Femur (tissue), 1 donor: ENCODE results near the gene CLBA1.

ENCODE experiments used
- DNase-seq: peaks from one replicate; pipeline ENCODE4 v3.0.0-alpha.2; 2017

CLBA1 gene

GRCh38 chr14:105006831-105007592 is 21.4 kb downstream of the CLBA1 start:
- DNase-seq = no peak

GRCh38 chr14:105007593-105008264 is 22.1 kb downstream of the CLBA1 start:
- no peak for DNase-seq

GRCh38 chr14:105010106-105010505 is 24.5 kb downstream of the CLBA1 start:
- no peak for DNase-seq

- DNase-seq = no peak
These were observed 25.3 kb downstream of the CLBA1 start for GRCh38 chr14:105010891-105011291.

- DNase-seq = no peak
These were observed 25.9 kb downstream of the CLBA1 start for GRCh38 chr14:105011312-105011990.

- DNase-seq = no peak
These were observed 26.8 kb downstream of the CLBA1 start for GRCh38 chr14:105012171-105012985.

GRCh38 chr14:105013150-105013785 is 27.7 kb downstream of the CLBA1 start:
- DNase-seq = peak; percentile 60

- no peak for DNase-seq
These were observed 28.4 kb downstream of the CLBA1 start for GRCh38 chr14:105014032-105014431.

GRCh38 chr14:105014631-105015030 is 29.0 kb downstream of the CLBA1 start:
- no peak for DNase-seq

GRCh38 chr14:105015242-105015641 is 29.7 kb downstream of the CLBA1 start:
- no peak for DNase-seq

GRCh38 chr14:105015905-105016304 is 30.3 kb downstream of the CLBA1 start:
- no peak for DNase-seq

- DNase-seq = no peak
These were observed 32.8 kb downstream of the CLBA1 start for GRCh38 chr14:105018414-105018813.

- peak; percentile 57 for DNase-seq
These were observed 34.5 kb downstream of the CLBA1 start for GRCh38 chr14:105019861-105020814.

GRCh38 chr14:105020815-105021655 is 35.4 kb downstream of the CLBA1 start, which contains the start of gene CDCA4:
CDCA4 (minus strand) TSS chr14:105021083; CDS start chr14:105011929, 9,154 bp downstream.
- DNase-seq = peak; percentile 98

GRCh38 chr14:105021656-105022275 is 36.2 kb downstream of the CLBA1 start:
- DNase-seq = peak; percentile 71

GRCh38 chr14:105022276-105022670 is 36.7 kb downstream of the CLBA1 start:
- DNase-seq = no peak

- no peak for DNase-seq
These were observed 37.6 kb downstream of the CLBA1 start for GRCh38 chr14:105023144-105023543.

GRCh38 chr14:105023791-105024480 is 38.3 kb downstream of the CLBA1 start:
- no peak for DNase-seq

GRCh38 chr14:105025429-105025828 is 39.8 kb downstream of the CLBA1 start:
- DNase-seq = no peak
